ENCODE results near the gene ZNF778. TPM values are rescaled to one million over a fixed set of nuclear protein-coding genes. Genes with fewer than 3 reads are reported as not detected.
"Not testable (repeated sequence)": the region's sequence is repeated elsewhere in the genome, so short reads cannot be mapped to it uniquely, and the experiment has no call there.

Gene ZNF778
- polyA plus RNA-seq, 4 donors: 5.0 to 6.1 (median 5.3) TPM

DNA sequence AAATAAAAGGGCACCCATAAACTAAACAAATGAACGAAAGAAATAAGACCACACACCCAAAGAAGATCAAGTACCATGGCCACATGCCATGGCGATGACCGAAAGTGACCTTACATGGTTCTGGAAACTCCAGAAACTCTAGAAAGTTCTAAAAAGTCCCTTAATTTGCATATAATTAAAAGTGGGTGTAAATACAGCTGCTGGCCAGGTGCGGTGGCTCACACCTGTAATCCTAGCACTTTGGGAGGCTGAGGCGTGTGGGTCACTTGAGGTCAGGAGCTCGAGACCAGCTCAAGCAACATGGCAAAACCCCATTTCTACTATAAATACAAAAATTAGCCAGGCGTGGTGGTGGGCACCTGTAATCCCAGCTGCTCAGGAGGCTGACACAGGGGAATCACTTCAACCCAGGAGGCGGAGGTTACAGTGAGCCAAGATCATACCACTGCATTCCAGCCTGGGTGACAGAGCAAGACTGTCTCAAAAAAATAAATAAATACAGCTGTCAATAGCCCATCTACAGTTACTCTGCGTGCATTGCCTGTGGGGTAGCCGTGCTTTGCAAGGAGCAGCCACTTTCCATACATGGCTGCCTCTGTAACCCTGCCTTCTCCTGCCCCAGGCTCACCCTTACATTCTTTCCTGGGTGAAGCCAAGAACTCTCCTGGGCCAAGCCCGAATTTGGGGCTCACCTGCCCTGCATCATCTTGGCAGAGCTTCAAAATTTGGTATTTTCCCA lies 7.2 kb upstream of the ZNF778 start:
- no peak for DNase-seq (ENCODE audit: low read depth in 4 of 4, low spot score in 3 of 4)

DNA sequence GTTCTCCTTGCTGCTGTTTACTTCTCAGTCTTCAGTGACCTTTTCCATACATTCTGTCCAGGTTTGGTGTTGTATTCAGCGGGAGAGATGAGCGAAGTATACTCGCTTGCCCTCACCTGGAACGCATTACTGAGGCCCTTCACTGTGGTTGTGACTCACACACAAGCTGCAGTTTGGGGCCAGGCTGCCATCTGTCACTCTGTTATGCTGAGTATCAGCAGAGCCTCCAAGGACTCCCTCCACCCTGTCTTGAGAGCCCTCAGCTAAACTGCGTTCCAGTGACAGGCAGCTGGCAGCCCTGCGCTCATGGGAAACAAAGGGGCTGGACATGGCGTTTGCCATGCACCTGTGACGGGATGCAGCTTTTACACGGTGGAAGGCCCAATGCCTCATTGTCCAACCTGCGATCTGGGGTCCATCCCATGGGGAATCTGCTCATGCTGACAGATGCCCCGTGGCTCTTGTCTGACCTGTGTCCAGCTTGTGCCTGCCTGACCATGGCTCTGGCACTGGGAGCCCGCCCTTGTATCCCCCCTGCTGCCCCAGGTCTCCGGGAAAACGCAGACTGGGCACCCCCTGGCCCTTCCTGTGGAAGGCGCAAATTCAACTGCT lies 6.5 kb upstream of the ZNF778 start:
- no peak for DNase-seq (ENCODE audit: low read depth in 4 of 4, low spot score in 3 of 4)

DNA sequence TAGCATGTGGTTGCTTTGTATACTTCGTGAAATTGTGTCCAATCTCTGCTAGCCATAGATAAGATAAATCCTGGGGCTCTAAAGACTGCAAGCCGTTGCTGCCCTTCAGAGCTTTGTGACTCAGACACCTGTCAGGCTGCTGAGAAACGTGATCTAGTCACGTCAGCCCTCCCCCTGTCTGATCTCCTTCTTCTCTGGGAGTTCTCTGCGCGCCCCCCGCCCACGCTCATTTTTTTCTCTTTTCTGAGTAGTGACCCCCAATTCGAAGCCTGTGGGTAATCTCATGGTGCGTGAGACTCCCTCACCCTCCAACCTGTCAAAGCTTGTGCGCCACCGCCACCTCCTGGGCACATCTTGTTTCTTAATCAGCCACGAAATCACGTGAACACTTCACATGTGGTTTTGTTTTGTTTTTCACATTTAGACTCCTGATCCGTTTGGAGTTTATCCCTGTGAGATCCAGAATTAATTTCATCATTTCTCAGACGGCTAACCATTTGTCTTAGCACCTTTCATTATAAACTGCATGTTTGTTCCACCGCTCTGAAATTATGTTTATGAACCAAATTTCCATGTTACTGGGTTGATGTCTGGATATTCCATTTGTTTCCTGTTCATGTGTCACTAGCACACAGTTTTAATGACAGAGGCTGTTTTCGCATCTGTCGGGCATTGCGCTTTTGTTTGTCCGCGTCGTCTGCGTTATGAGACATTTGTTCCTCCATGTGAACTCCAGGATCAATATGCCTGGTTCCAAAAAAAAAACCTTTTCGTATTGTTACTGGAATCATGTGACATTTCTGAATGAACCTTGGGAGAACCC lies 977 bp upstream of the ZNF778 start:
- peak; percentile 33 to 69 (median 54) for DNase-seq (ENCODE audit: low read depth in 4 of 4, low spot score in 3 of 4)

DNA sequence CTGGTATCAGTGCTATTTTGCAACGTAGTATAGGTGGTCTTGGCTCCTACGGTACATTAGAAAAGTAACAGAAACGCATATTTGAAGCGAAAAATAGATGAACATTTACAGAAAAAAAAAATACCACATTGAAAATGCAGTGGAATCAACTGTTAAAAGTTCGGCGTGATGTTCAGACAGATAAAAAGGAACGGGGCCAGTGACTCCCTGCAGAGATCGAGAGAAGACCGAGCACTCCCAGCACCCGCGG lies 440 bp upstream of the ZNF778 start:
- DNase-seq (ENCODE audit: low read depth in 4 of 4, low spot score in 3 of 4): no peak

DNA sequence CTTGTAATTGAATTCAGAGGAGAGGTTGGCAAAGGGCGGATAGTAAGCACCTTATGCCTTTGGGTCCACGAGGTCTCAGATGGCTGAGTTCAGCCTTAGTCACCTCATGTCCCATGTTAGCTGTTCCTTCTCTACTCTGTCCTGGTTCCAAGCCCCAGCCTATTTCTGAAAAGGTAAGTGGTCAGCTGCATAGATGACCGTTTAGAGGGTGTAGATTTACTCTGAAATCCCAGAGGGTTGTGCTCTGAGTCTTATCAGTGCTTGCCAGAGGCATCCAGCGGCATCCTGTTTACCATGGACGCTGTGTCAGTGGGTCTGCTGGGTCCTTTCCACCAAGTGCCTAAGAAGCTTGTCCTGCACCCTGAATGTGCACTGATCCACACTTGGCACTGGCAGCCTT lies 1.9 kb downstream of the ZNF778 start:
- DNase-seq (ENCODE audit: low read depth in 4 of 4, low spot score in 3 of 4): no peak

DNA sequence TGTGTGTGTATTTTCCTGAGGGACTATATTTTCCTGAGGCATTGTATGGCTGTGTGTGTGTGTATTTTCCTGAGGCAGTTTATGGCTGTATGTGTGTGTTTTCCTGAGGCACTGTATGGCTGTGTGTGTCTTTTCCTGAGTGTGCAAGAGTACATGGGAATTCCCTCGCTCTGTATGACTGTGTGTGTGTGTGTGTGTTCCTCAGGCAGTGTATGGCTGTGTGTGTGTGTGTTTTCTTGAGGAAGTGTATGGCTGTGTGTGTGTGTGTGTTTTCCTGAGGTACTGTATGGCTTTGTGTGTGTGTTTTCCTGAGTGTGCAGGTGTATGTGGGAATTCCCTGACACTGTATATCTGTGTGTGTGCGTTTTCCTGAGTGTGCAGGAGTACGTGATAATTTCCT lies 4.1 kb downstream of the ZNF778 start:
- no peak for DNase-seq (ENCODE audit: low read depth in 4 of 4, low spot score in 3 of 4)

DNA sequence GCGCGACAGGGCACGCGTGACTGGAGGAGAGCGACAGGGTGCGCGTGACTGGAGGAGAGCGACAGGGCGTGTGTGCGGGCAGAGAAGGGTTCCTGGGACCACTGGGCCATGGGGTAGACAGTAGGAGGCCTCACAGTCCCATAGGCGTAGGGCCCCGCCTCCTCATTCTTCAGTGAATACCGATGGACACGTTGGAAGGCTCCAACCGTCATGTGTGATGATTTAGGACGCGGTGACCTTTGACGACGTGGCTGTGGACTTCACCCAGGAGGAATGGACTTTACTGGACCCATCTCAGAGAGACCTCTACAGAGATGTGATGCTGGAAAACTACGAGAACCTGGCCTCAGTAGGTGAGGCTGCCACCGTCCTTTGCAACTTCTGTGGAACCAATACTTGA lies 5.4 kb downstream of the ZNF778 start:
- DNase-seq (ENCODE audit: low read depth in 4 of 4, low spot score in 3 of 4): no peak

DNA sequence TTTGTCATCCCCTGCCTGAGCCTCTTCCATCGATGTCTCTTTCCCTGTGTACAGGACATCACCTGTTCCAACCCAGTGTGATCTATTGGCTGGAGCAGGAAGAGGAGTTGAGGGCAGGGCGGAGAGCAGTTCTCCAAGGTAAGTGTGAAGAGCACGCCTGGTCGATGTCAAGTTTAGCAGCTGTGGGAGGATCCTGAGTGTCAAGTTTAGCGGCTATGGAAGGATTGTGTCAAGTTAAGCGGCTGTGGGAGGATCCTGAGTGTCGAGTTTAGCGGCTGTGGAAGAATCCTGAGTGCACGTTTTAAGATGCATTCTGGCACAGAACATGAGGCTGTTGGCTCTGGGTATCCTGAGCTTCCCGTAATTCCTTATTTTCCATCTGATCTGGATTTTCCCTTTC lies 7.2 kb downstream of the ZNF778 start:
- no peak for DNase-seq (ENCODE audit: low read depth in 4 of 4, low spot score in 3 of 4)

DNA sequence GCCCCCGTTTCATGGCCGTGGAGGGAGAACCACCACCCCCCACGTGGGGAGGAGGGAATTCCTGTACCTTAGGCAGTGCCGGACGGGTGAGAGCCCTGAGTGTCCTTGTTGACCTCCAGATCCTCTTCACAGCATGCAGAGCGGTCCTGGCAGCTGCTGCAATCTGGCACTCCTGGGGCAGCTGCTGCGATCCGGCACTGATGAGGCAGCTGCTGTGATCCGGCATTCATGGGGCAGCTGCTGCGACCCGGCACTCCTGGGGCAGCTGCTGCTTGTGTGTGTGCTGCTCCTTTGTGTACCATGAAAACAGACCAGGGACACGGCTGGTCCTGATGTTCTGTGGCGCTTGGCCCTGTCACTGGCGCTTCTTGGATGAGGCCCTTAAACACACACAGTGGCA lies 12.8 kb downstream of the ZNF778 start:
- no peak for DNase-seq (ENCODE audit: low read depth in 4 of 4, low spot score in 3 of 4)

DNA sequence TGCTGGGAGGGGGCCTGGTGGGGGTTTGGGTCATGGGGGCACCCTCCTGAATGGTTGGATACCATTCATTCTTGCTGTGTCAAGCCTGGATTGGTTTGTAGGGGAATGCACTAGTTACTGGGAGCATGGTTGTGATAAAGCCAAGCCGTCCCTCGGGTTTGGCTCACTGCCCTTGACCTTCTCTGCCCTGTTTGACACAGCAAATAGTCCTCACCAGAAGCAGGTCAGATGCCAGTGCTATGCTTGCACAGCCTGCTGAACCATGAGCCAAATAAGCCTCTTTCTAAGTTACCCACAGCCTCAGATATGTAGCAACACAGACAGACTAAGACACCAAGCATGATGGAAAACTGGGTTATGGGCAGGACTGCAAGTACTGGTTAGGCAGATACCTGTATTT lies 14.6 kb downstream of the ZNF778 start:
- DNase-seq (ENCODE audit: low read depth in 4 of 4, low spot score in 3 of 4): no peak

DNA sequence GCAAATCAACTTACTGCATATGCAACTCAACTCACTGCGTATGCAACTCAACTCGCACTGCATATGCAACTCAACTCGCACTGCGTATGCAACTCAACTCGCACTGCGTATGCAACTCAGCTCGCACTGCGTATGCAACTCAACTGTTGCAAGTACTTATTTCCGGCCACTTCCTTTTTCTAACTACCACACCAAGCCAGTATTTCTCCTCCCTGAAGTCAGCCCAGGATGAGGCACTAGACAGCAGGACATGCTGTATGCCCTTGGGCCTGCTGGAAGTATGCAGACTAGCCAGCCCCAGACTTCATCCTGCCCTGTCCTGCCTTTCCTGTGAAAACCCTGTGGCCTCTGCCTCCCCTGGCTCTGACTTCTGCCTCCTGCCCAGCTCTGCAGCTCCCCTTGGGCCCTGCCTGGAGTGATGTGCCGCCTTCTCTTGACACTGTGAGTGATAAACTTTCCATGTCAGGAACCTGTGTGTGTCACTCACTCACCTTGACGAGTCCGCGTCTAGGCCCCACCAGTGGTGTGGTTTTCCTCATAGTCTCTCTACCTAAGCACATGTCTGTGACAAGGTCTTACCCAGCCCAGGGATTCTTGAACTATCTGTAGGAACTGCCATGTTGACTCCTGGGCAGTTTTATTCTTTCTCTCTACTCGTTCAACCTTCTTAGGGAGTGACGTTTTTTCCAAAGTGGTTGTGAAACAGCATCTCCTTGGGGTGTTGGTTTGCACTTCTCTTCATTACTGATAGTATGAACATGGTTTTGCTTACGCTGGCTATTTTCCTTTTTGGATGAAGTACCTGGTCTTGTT lies 16.4 kb downstream of the ZNF778 start:
- no peak for DNase-seq (ENCODE audit: low read depth in 4 of 4, low spot score in 3 of 4)

DNA sequence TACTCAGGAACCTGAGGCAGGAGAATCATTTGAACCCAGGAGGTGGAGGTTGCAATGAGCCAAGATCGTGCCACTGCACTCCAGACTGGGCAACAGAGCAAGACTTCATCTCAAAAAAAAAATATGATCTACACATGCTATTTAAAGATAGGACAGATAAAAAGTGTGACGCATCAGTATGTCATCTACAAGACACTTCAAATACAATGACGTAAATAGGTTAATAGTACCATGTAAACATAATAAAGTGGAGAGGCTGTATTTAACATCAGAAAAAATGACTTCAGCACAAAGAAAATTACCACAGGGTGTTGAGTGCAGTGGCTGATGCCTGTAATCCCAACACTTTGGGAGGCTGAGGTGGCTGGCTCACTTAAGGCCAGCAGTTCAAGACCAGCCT lies 20.2 kb downstream of the ZNF778 start:
- DNase-seq (ENCODE audit: low read depth in 4 of 4, low spot score in 3 of 4): no peak

DNA sequence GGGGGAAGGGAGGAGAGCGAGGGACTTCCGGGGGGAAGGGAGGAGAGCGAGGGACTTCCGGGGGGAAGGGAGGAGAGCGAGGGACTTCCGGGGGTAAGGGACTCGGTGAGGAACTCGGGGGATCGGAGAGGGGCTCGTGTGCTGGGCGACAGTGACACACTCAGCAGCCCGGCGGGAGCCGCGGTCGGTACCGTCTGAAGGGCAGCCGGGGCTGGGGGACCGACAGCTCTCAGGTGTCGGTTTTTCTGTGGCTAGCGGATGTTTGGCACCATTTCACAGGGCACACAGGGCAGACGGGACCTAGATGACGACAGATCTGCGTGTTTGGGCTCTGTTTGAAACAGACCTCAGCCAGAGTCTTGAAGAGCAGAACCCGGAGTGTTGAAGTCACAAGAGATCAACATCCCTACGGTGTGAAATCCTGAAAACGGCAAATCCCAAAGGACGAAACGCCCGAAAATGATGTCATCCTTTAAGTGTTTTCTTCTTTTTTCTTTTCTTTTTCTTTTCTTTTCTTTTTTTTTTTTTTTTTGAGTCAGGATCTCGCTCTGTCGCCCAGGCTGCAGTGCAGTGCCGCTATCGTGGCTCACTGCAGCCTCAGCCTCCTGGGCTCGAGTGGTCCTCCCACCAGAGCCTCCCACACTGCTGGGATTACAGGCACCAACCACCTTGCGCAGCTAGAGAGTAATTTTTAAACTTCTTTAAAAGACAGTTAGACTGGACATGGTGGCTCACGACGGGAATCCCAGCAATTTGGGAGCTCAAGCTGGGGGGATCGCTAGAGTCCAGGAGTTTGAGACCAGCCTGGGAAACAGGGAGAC lies 23.9 kb downstream of the ZNF778 start:
- DNase-seq (ENCODE audit: low read depth in 4 of 4, low spot score in 3 of 4): peak in 1 of 4 donors; percentile 73

DNA sequence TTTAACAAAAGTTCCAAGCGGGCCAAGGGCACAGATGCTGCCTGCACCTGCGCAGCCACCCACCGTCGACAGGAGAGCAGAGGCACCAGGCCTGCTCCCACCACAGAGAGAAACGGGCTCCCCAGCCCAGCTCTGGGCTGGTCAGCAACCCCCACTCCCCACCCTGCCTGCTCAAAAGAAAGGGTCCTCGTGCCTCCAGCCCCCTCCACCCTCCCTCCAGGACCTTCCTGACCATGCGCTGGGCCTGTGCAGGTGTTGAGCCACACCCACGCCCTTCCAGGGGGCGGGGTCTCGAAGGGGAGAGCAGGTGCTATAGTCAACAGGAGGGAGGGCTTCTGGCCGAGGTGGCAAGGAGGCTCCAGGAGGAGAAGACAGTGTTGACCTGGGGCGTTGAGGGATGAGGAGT lies 25.3 kb downstream of the ZNF778 start:
- DNase-seq (ENCODE audit: low read depth in 4 of 4, low spot score in 3 of 4): no peak

DNA sequence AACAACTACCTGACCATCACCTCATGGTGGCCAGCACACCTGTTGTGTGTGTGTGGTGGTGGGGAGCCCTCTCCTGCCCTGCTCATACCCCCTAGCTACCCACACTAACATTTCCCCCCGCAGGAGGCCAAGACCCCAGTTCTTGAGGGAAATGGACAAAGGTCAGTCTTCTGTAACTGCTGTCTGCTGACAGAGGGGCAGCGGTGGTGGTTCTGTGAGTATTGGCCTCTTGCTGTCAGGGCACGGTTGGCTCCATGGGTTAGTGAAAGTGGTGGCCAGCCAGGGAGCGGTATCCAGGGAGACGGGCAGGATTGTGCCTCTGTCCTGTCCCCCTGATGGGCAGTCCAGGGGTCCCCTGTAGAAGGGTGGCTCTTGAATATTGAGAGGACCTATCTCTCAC lies 26.2 kb downstream of the ZNF778 start:
- no peak for DNase-seq (ENCODE audit: low read depth in 4 of 4, low spot score in 3 of 4)

DNA sequence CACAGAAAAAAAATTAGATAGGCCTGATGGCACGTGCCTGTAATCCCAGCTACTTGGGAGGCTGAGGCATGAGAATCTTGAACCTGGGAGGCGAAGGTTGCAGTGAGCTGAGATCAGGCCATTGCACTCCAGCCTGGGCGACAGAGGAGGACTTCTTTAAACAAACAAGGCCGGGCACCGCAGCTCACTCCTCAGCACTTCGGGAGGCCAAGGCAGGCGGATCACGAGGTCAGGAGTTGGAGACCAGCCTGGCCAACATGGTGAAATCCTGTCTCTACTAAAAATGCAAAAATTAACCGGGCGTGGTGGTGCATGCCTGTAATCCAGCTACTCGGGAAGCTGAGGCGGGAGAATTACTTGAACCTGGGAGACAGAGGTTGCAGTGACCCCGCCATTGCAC lies 26.8 kb downstream of the ZNF778 start:
- not testable (repeated sequence) for DNase-seq (ENCODE audit: low read depth in 4 of 4, low spot score in 3 of 4)

DNA sequence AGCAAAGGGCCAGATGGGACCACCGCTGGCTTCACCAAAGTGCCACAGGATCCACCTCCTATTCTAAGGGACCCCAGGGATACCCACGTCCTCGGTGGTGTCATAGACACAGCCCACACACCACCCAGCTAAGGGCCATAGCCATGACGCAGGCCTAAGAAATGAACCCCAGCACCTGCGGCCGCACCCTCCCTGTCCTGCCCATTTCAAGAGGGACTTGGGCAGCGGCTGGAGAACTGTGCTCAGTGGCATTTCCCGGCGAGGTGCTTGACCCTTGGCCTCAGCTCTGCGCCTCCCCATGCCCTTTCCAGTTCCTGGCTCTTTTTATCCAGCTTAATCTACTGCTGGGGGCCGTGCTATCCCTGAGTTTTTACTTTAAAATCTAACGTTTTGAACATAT lies 27.3 kb downstream of the ZNF778 start:
- no peak for DNase-seq (ENCODE audit: low read depth in 4 of 4, low spot score in 3 of 4)

DNA sequence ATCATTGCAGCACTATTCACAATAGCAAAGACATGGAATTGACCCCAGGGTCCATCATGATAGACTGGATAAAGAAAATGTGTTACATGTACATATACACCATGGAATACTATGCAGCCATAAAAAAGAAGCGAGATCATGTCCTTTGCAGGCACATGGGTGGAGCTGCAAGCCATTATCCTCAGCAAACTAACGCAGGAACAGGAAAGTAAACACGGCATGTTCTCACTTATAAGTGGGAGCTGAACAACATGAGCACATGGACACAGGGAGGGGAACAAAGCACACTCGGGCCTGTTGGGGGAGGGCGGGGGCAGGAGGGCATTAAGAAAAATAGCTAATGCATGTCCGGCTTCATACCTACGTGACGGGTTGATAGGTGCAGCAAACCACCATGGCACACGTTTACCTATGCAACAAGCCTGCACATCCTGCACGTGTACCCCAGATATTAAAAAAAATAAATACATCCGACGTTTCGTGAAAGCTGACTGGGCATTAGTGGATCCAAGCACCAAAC lies 28.9 kb downstream of the ZNF778 start:
- DNase-seq (ENCODE audit: low read depth in 4 of 4, low spot score in 3 of 4): no peak

DNA sequence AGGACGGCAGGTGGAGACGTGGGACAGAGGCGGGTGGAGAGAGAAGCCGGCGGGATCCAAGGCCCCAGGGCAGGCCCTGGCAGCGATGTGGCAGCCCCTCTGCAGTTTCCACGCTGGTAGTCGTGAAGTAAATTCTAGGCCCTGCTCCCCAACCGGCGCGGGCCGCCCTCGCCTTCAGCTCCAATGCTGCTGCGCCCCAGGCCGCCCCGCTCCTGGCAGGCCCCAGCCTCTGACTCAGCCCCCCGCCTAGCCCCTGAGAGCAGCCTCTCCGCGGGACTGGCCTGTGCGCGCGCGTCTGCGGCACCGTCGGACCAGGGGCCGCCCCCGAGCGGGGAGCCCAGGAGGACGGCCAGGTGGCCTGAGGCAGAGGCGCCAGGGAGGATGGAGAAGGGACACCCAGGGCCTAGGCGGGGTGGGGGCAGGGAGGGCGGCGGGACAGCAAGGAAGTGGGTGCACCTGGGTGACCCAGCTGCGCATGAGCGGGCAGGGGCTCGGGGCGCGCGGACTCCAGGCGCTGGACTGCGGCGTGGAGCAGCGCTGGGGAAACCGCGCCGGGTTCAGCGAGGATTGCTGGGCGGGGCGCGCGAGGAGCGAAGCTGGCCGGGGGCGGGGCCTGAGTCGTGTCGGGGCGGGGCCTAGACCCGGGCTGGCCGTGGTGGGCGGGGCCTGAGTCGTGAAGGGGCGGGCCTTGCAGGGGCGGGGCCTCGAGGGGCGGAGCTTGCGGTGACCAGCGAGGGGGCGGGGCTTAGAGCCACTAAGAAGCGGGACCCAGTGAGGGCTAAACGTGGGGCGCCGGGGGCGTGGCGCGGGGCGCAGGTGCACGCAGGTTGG lies 29.6 kb downstream of the ZNF778 start:
- DNase-seq (ENCODE audit: low read depth in 4 of 4, low spot score in 3 of 4): peak in 2 of 4 donors; percentile 43 to 60
